ENCODE results near the gene KCNT1.

GRCh38 chr9:135736272-135736978 lies 34.4 kb downstream of the KCNT1 start:
- TF ChIP-seq POLR2AphosphoS5 (IDR thresholded peaks at IDR 0.05) (no peak), CTCF (IDR thresholded peaks at IDR 0.05) (no peak), POLR2A (IDR thresholded peaks at IDR 0.05) (no peak)

All from breast epithelium (tissue), 3 donors.